Urinary bladder (tissue), 4 donors: ENCODE results near the gene MIEN1. TPM values are rescaled to one million over a fixed set of nuclear protein-coding genes. Genes with fewer than 3 reads are reported as not detected.
"Not testable (repeated sequence)": the region's sequence is repeated elsewhere in the genome, so short reads cannot be mapped to it uniquely, and the experiment has no call there.

ENCODE experiments used
- DNase-seq: peaks from one replicate; pipeline ENCODE4 v3.0.0-alpha.2; 2015; ENCODE audit errors: extremely low spot score
- H3K27ac ChIP-seq: one replicate; pipeline ENCODE4 v1.5.1; 2013; ENCODE audit warnings: low read depth, mild to moderate bottlenecking, moderate library complexity
- H3K36me3 ChIP-seq: one replicate; pipeline ENCODE4 v1.6.1; 2013; ENCODE audit warnings: mild to moderate bottlenecking, moderate library complexity; ENCODE audit not compliant: insufficient read depth
- H3K4me1 ChIP-seq: one replicate; pipeline ENCODE4 v1.6.1; 2013; ENCODE audit warnings: mild to moderate bottlenecking, moderate library complexity; ENCODE audit not compliant: insufficient read depth
- H3K4me3 ChIP-seq: one replicate; pipeline ENCODE4 v1.5.1; 2013; ENCODE audit warnings: low read depth, low read length
- WGBS: extraction: QIAGEN DNeasy Blood & Tissue Kit; methylation state at CpG from one replicate; pipeline ENCODE4 v1.1.7; 2013; 5-methylcytosine and 5-hydroxymethylcytosine counted together
- polyA plus RNA-seq: library from polyadenylated mRNA; stranded (reverse); fragments of 200-250 nt; gene quantifications from one replicate; pipeline ENCODE4 v1.2.3, GENCODE V29; 2013
- total RNA-seq: library from RNA; depleted of rRNA; stranded (reverse); fragments of >200 nt; gene quantifications from one replicate; pipeline ENCODE4 v1.2.3, GENCODE V29; 2014
- donor health status: healthy with polysubstance abuse.
- donor health status: healthy.

MIEN1 gene
- total and polyA plus RNA-seq, 2 donors = 7.9 to 60.5 TPM

- WGBS = 95% methylated on average over 13 of the region's 13 CpGs
- H3K4me1 ChIP-seq = no peaks in the 10 kb centered on the region
- DNase-seq = no peak
- no peak overlapping the region for H3K27ac ChIP-seq
- H3K4me3 ChIP-seq = no peak overlapping the region
- H3K36me3 ChIP-seq = no peaks in the 10 kb centered on the region
These were observed 5.6 kb downstream of the MIEN1 start for GRCh38 chr17:39724731-39725130.

- WGBS = 85% methylated on average over 34 of the region's 34 CpGs
- no peak for DNase-seq
- H3K27ac ChIP-seq = no peak overlapping the region
- no peak overlapping the region for H3K4me3 ChIP-seq
- H3K4me1 ChIP-seq = no peaks in the 10 kb centered on the region
- peaks cover 2% of the 10 kb centered on the region for H3K36me3 ChIP-seq
These were observed 7.1 kb downstream of the MIEN1 start for GRCh38 chr17:39722965-39723848.

- Histone ChIP-seq H3K4me3 (no peak overlapping the region), H3K4me1 (no peaks in the 10 kb centered on the region), H3K27ac (no peak overlapping the region), H3K36me3 (peaks cover 5% of the 10 kb centered on the region)
- no peak for DNase-seq
- WGBS = 94% methylated on average over 6 of the region's 6 CpGs
These were observed 8.2 kb downstream of the MIEN1 start for GRCh38 chr17:39722104-39722503.

- peaks cover 8% of the 10 kb centered on the region for H3K36me3 ChIP-seq
- no peaks in the 10 kb centered on the region for H3K4me1 ChIP-seq
- DNase-seq = no peak
- 86% methylated on average over 7 of the region's 7 CpGs for WGBS
- no peak overlapping the region for H3K4me3 ChIP-seq
- H3K27ac ChIP-seq = no peak overlapping the region
These were observed 10.6 kb downstream of the MIEN1 start for GRCh38 chr17:39719563-39720355.

- Histone ChIP-seq H3K27ac (no peak overlapping the region), H3K36me3 (peaks cover 8% of the 10 kb centered on the region), H3K4me3 (no peak overlapping the region), H3K4me1 (no peaks in the 10 kb centered on the region)
- no peak for DNase-seq
- WGBS = 84% methylated on average over 6 of the region's 6 CpGs
These were observed 12.7 kb downstream of the MIEN1 start for GRCh38 chr17:39717660-39718059.

- no peak overlapping the region for H3K27ac ChIP-seq
- 82% methylated on average over 11 of the region's 11 CpGs for WGBS
- no peak overlapping the region for H3K4me3 ChIP-seq
- H3K4me1 ChIP-seq = no peaks in the 10 kb centered on the region
- H3K36me3 ChIP-seq = peaks cover 8% of the 10 kb centered on the region
- DNase-seq = no peak
These were observed 13.3 kb downstream of the MIEN1 start for GRCh38 chr17:39716879-39717536.

- no peak for DNase-seq
- WGBS = 91% methylated on average over 15 of the region's 15 CpGs
- no peaks in the 10 kb centered on the region for H3K4me1 ChIP-seq
- no peak overlapping the region for H3K4me3 ChIP-seq
- peaks cover 8% of the 10 kb centered on the region for H3K36me3 ChIP-seq
- no peak overlapping the region for H3K27ac ChIP-seq
These were observed 14.1 kb downstream of the MIEN1 start for GRCh38 chr17:39716073-39716818.

- Histone ChIP-seq H3K4me3 (no peak overlapping the region), H3K4me1 (no peaks in the 10 kb centered on the region), H3K27ac (no peak overlapping the region), H3K36me3 (peaks cover 8% of the 10 kb centered on the region)
- no peak for DNase-seq
- 95% methylated on average over 18 of the region's 18 CpGs for WGBS
These were observed 14.8 kb downstream of the MIEN1 start for GRCh38 chr17:39715375-39716072.

GRCh38 chr17:39714234-39714633 lies 16.1 kb downstream of the MIEN1 start:
- no peak for DNase-seq
- Histone ChIP-seq H3K36me3 (peaks cover 6% of the 10 kb centered on the region), H3K4me1 (no peaks in the 10 kb centered on the region), H3K4me3 (no peak overlapping the region), H3K27ac (no peak overlapping the region)
- WGBS = 95% methylated on average over 4 of the region's 4 CpGs

GRCh38 chr17:39711851-39712250 lies 18.5 kb downstream of the MIEN1 start:
- Histone ChIP-seq H3K4me1 (no peaks in the 10 kb centered on the region), H3K4me3 (no peak overlapping the region), H3K36me3 (peaks cover 2% of the 10 kb centered on the region), H3K27ac (no peak overlapping the region)
- WGBS = 92% methylated on average over 10 of the region's 10 CpGs
- DNase-seq = no peak

- not testable (repeated sequence) for DNase-seq, H3K4me3 ChIP-seq, H3K27ac ChIP-seq, H3K4me1 ChIP-seq, H3K36me3 ChIP-seq
- 91% methylated on average over 11 of the region's 11 CpGs for WGBS
These were observed 19.3 kb downstream of the MIEN1 start for GRCh38 chr17:39711071-39711470.

GRCh38 chr17:39709998-39710964 lies 20.1 kb downstream of the MIEN1 start:
- peaks cover under 1% of the 10 kb centered on the region for H3K4me1 ChIP-seq

More at GRCh38 chr17:39709998-39710964, 20.1 kb downstream of the MIEN1 start:
- no peak overlapping the region for H3K4me3 ChIP-seq
- H3K27ac ChIP-seq = no peak overlapping the region
- H3K36me3 ChIP-seq = peaks cover 2% of the 10 kb centered on the region
- WGBS = 93% methylated on average over 20 of the region's 20 CpGs
- DNase-seq = no peak
